Smooth muscle cell of the brain vasculature (primary cell): Measurements from ENCODE around the gene NPDC1.
"Not testable (repeated sequence)": the region's sequence is repeated elsewhere in the genome, so short reads cannot be mapped to it uniquely, and the experiment has no call there.

Experiments used
- DNase-seq: peaks from one replicate; pipeline ENCODE4 v3.0.0-alpha.2; 2012; ENCODE audit warnings: low read depth, low spot score

Gene NPDC1

GRCh38 chr9:137040568-137040967, 5.4 kb downstream of the NPDC1 start:
- no peak for DNase-seq

DNA sequence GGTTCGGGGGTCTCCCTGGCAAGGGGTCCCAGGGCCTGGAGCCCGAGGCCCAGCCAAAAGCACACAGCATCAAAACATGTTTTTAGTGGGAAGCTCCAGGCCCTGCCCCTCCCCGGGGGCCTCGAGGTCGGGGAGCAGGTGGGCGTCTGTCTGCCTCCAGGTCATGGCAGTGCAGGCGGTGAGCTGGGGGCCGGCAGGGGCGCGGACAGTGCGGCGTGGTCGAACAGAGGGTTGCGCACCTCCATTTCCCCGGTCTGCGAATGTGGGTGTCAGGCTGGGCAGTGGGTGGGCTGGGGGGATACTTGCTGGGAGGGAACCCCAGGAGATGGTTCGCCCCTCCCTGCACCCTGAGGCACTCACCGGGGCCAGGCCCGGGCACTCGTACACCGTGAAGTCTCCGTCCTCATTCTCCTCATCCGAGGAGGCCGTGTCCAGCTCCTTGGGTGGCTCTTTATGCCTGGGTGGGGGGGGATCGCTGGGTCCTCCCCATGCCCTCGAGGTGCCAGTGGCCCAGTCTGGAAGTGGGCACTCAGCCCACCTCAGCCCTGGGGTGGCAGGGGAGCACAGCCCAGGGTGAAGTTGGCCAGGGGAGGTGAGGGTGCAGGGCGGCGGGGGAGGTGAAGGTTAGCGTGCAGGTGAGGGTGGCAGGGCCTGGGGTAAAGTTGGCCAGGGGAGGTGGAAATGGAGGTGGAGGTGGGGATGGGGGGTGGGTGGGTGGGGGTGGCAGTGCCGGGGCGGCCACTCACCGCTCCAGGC, 6.2 kb downstream of the NPDC1 start:
- DNase-seq, result no peak

GRCh38 chr9:137038916-137039315, 7.1 kb downstream of the NPDC1 start:
- DNase-seq, result no peak

DNA sequence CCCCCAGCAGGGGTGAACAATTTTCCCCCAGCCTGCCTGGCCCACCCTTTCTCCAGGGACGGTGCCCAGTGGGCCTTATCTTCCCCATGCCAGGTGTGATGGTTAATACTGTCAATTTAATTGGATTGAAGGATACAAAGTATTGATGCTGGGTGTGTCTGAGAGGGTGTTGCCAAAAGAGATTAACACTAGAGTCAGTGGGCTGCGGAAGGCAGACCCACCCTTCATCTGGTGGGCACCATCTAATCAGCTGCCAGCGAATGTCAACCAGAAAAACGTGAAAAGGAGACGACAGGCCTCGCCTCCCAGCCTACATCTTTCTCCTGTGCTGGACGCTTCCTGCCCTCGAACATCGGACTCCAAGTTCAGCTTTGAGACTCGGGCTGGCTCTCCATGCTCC, 8.5 kb downstream of the NPDC1 start:
- DNase-seq, result no peak

GRCh38 chr9:137037035-137037434, 8.9 kb downstream of the NPDC1 start:
- no peak for DNase-seq

DNA sequence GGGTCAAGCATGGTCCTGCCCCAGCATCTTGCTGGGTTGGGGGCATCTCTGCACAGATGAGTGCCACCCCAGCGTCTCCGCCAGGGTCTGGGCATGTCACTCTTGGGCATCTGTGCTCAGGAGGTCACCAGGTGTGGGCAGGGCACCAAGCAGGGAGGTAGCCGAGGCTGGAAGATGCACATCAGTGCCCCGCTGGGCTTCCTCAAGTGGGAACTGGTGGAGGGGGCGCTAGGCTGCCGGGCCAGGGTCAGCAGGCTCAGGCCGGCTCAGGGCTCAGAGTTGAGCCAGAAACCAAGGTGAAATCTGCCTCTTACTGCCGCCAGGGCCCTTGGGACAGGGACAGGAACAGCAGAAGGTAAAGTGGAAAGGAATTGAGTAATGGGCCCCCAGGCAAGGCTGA, 10.0 kb downstream of the NPDC1 start:
- DNase-seq, result no peak

DNA sequence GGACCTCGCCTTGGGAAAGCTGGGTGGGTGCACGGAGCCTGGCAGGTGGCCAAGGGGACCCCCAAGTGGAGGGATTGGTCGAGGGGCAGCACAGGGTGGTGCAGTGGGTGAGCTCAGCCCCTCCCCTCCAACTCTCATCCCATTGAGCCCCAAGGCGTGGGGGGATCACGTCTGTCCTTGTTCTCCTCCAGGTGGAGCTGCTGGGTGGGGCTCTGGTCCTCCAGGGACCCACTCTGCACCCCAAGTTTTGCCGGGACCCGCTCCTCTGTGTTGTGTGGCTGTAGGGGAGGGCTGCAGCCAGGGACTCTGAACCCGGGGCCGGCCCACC, 10.5 kb downstream of the NPDC1 start:
- DNase-seq, result no peak

GRCh38 chr9:137034709-137035506, 11.1 kb downstream of the NPDC1 start:
- DNase-seq, result peak; percentile 65

GRCh38 chr9:137034039-137034708, 11.8 kb downstream of the NPDC1 start:
- no peak for DNase-seq

GRCh38 chr9:137033481-137033880, 12.5 kb downstream of the NPDC1 start:
- DNase-seq, result not testable (repeated sequence)

DNA sequence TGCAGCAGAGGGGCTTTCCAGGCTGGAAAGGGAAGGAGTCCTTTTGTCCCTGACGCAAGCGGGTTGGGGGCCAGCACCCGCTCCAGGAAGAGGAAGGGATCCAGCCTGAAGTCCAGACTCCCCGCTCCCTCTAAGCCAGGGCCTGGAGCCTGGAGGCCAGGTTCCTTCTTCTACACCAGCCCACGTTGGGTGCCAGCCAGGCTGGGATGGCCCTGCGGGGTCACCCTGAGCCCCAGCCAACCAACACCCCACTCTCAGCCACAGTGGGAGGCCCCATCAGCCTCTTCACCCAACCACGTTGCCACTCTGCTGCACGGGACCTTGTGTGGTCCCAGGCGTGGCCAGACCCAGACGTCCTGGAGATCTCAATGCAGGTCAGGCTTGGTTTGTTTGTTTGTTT, 13.1 kb downstream of the NPDC1 start:
- DNase-seq, result no peak

DNA sequence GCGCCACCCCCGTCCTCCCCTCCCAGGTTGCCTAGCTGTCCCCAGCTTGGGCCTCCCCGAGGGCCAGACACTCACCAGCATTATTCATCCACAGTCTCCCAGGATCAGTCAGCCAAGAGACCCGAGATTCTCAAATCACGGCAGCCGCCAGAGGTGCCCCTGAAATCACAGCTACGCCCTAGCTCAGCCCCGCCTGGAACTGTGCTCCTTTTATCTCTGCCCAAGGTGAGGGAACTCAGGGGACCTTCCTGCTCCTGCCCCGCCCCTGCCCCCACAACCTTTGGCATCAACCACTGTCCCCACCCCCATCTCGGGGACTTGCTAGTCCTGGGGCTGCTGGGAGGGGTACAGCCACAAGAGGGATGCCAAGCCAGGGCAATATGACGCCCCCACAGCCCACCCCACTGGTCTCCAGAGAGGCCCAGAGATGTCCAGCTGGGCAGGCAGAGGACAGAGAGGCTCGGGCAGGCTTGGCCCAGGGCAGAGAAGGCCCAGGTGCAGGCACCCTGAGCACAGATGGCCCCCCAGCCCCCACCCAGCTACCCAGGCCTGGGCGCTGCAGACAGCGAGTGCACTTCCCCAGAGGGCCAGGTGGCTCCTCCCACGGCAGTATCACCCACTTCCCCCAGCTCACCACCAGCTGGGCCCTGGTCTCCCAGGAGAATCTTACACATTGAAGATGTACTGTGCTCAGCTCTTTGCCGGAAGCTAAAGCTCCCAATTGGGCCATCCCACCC, 13.9 kb downstream of the NPDC1 start, which contains the start of gene FUT7:
Gene FUT7, minus strand, starts transcription at position 185 of the 737 bp plus-strand sequence. Its CDS starts 97 bp downstream, at position 88.
- no peak for DNase-seq

DNA sequence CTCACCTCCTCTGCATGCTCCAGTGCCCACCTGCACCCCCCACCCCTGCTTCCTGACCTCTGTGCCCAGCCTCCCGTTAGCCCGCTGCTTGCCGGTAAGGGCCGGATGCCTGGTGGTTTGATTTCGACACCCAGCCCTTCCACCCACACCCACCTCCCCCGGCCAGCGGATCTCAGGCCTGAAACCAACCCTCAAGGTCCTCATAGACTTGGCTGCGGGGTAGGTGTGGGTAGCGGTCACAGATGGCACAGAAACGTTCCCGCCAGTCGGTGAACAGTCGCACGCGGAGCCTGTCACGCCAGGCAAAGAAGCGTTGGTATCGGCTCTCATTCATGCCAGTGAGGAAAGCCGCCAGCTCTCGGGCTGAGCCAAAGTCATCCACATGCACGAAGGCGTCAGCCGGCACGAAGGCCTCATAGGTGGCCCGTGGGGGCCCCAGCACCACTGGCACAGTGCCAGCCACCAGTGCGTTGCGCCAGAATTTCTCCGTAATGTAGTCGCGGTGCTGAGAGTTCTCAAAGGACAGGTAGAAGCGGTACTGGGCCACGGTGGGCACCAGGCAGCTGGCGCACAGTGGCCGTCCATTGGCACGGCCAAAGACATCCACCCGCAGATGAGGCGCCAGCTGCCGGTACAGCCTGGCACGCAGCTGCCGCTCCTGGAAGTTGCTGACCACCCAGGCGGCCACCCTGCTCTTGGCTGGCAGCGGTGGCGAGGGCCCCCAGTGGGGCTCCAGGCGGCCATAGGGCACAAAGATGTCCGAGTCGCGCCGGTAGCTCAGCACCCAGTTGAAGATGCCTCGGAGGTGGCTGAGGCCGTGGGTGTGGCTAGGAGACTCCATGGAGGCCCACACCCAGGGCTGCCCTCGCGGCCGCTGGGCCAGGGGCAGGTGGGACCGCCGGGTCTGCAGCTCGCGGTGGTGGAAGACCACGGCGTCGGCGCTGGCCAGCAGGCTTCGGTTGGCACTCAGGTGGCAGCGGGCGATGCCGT, 15.1 kb downstream of the NPDC1 start:
- no peak for DNase-seq

- no peak for DNase-seq
These were observed 16.0 kb downstream of the NPDC1 start for GRCh38 chr9:137030006-137030405.

- DNase-seq, result no peak
These were observed 16.7 kb downstream of the NPDC1 start for GRCh38 chr9:137029058-137029936.

GRCh38 chr9:137028263-137029057, 17.5 kb downstream of the NPDC1 start:
- no peak for DNase-seq

DNA sequence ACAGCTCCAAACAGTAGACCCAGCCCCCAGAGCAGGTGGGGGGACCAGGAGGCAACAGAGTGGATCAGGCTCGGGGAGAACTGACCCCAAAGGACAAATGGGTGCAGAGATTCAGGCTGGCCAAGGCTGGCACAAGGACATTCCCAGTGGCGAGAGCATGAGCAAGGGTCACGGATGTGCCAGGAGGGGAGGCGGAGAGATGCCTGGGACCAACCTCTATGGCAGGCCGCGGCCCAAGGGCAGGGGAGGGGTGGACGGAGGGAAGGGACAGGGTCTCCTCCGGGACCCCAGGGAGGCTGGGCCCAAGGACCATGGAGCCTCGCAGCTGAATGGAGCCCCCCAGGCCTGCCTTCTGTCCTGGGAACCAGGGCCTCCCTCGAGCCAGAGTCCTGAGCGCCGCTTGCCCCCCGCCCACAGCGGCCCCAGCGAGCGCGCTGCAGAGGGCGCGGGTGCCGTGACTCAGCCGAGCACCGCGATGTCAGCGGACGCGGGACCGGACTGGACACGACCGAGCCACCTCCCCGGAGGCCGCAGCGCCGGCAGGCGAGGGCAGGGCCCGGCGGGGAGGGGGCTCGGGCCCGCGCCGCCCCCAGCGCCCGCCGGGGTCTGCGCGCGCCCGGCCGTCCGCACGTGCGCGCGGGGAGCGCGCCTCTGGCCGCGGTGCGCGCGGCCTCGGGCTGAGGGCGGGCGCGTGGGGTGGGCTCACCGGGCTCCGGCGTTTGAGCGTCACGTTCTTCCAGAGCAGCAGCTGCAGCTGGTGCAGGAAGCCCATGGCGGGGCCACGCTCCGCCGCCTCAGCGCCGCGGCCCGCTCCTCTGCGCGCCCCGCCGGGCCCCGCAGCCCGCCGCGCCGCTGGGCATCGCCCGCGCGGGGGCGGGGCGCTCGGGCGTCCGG, 18.4 kb downstream of the NPDC1 start, which contains the start of gene ABCA2:
Gene ABCA2, minus strand, starts transcription at position 869 of the 894 bp plus-strand sequence. Its CDS starts 97 bp downstream, at position 772.
- no peak for DNase-seq

DNA sequence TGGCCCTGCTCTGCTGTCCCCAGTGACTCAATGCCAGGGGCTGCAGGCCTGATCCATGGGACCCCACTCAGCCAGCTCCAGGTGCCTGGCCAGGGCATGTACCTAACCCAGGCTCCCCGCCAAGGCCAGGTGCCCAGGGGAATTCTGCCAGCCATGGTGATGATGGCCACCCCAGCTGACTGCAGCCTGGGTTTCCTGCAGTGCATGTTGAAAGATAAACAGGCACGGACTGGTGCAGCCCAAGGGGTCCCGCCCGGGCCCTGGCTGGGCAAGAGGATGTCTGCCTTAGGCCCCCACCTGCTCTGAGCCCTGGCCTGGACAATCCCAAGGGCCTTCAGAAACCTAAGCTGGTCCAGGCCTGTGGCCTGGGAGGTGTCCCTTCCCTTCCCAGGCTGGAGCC, 19.1 kb downstream of the NPDC1 start:
- DNase-seq, result no peak
